Coronary artery (tissue), 2 donors: ENCODE results near the gene LIMS2.

ENCODE experiments used
- DNase-seq: peaks from one replicate; pipeline ENCODE4 v3.0.0-alpha.2; 2017; ENCODE audit warnings: low spot score
- H3K27ac ChIP-seq, 2 donors: fragments of 200-600 bp; sonication (generic); one replicate each; pipeline ENCODE4 v1.5.1; 2016 to 2019
- H3K4me3 ChIP-seq: fragments of 200-600 bp; sonication (generic); 2 replicates; pipeline ENCODE4 v1.5.1; 2016; ENCODE audit warnings: mild to moderate bottlenecking, moderate library complexity
- TF ChIP-seq, protein P1 (sequence below): fragments of 200-600 bp; sonication (generic); IDR thresholded peaks from one replicate; pipeline ENCODE4 v1.5.1; 2019; ENCODE audit warnings: antibody characterized with exemption

Gene LIMS2

DNA sequence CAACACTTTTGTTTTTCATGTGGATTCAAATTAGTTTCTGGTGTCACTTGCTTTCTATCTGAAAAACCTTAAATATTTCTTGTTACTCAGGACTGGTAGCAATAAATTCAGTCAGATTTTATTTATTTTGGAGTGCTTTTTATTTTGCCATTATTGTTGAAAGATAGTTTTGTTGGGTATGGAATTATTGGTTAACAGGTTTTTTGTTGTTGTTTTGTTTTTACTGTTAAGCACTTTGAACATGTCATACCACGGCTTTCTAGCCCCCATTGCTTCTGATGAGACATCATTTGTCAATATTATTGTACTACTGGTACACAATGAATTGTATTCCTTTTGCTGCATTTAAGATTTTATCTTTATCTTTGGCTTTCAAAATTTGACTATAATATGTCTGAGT, 13.1 kb upstream of the LIMS2 start:
- TF ChIP-seq, protein P1, sequence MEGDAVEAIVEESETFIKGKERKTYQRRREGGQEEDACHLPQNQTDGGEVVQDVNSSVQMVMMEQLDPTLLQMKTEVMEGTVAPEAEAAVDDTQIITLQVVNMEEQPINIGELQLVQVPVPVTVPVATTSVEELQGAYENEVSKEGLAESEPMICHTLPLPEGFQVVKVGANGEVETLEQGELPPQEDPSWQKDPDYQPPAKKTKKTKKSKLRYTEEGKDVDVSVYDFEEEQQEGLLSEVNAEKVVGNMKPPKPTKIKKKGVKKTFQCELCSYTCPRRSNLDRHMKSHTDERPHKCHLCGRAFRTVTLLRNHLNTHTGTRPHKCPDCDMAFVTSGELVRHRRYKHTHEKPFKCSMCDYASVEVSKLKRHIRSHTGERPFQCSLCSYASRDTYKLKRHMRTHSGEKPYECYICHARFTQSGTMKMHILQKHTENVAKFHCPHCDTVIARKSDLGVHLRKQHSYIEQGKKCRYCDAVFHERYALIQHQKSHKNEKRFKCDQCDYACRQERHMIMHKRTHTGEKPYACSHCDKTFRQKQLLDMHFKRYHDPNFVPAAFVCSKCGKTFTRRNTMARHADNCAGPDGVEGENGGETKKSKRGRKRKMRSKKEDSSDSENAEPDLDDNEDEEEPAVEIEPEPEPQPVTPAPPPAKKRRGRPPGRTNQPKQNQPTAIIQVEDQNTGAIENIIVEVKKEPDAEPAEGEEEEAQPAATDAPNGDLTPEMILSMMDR: no peak
- H3K4me3 ChIP-seq: no peak overlapping the region
- no peak for DNase-seq
- no peak overlapping the region for H3K27ac ChIP-seq

DNA sequence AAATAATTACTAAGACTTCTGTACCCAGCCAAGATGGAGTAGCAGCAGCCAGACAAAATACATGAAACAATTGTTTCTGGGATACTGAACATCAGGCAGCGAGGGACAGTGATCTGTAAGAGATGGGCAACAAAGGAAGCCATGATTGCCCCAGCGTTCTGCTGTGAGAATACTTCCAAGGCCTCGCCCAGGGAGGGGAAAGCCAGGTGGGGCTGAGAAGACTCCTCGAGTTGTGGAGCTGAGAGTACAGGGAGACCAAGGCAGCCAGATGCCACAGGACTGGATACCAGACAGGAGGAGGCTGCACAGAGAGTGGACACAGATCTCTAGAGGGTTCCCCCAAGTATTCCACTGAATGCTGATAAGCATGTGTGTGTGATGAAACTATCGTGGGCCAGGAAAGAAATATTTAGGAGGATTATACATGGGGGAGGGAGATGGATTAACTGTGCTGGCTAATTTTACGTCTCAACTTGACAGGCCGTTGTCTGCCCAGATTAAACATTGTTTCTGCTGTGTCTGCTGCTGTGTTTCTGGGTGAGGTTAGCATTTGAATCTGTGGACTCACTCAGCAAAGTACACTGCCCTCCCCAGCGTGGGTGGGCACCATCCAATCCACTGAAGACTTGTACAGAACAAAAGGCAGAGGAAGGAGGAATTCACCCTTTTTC, 10.2 kb upstream of the LIMS2 start:
- H3K4me3 ChIP-seq: no peak overlapping the region
- H3K27ac ChIP-seq: no peak overlapping the region
- no peak for DNase-seq

DNA sequence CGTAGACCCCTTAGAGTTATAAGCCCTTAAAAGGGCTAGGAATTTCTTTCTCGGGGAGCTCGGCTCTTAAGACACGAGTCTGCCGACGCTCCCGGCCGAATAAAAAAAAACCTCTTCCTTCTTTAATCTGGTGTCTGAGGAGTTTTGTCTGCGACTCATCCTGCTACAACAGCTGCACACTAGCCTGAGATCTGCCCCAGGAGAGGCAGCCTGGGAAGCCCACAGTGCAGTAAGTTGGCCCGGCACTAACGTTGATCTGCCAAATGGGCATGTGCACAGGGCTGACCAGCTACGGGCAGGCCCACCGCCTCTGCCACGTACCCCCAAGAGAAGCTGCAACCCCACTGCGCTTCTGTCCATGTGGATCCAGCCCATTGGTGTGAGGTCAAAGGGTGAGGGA, 8.4 kb upstream of the LIMS2 start:
- DNase-seq: no peak
- TF ChIP-seq, protein P1: no peak
- peak overlapping the region; percentile 59 to 70 for H3K27ac ChIP-seq
- H3K4me3 ChIP-seq: no peak overlapping the region

More for the DNA sequence above, 10.2 kb upstream of the LIMS2 start:
- TF ChIP-seq, protein P1: no peak

DNA sequence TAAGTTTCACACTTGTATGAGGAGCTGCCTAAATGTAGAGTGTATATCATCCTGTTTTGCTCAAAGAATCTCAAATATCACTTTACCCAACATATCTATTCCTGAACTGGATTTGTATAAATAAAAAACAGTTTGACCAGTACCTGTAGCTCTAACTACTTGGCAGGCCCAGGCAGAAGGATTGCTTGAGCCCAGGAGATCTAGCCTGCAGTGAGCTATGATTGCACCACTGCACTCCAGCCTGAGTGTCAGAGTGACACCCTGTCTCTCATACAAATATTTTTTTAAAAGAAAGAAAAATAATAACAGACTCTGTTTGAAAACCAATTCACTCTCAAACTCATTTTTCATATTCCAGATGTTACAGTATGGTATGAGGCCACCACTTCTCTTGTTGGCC, 7.7 kb upstream of the LIMS2 start:
- TF ChIP-seq, protein P1: no peak
- Histone ChIP-seq H3K27ac (peak overlapping the region; percentile 59 to 70), H3K4me3 (no peak overlapping the region)
- no peak for DNase-seq

DNA sequence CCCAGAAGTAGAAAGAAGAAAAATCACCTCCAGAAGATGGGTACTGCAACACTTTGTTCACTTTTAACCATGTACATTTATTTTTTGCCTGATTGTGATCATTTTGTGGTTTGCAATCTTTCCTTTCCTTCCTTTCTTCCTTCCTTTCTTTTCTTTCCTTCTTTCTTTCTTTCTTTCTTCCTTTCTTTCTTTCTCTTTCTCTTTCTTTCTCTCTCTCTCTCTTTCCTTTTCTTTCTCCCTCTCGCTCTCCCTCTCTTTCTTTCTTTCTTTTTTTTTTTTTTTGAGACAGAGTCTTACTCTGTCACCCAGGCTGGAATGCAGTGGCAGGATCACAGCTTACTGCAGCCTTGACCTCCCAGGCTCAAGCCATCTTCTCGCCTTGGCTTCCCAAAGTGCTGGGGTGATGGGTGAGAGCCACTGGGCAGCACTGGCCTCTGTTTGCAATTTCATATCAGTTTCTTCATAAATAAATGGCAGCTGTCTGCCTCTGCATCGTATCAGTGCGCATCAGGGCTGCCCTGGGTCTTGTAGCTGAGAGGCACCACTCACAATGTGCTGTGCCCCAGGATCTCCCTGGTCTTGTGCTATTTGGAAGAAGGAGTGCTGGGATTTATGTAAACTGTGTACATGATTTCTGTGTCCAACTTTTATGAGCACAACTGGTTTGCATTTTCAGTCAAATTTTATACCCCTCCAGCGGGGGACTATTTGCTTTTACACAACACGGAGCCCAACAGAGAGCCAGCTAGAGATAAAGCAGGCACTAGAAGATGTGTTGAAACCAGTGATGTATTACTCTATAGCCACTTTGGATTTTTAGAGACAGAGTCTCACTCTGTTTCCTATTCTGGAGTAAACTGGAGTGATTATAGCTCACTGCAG, 6.9 kb upstream of the LIMS2 start:
- peak; percentile 62 for DNase-seq
- TF ChIP-seq, protein P1: no peak
- Histone ChIP-seq H3K27ac (peak overlapping the region; percentile 24 to 70), H3K4me3 (no peak overlapping the region)

DNA sequence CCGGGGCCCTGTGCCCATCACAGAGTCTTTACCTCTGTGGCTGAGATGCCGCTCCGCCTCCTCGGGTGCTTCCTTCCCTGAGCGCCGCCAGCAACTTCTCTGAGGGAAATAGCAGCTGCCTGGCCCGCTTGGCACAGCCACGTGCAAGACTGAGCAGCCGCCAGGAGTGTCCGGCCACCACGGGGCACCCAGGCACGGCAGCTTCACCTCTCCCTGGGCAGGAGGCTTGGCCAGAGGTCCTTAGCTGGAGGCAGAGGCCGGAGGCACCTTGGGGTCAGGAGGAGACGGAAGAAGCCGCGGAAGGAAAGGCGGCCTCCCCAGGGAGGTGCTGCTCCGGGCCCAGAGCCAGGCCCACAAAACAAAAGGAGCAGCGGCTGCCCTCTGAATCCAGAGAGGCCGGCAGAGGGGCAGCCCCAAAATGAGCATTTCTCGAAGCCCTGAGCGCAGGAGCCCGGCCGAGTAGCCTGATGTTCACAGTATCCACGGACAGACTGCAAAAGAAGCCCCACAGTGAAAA, 6.0 kb upstream of the LIMS2 start:
- TF ChIP-seq, protein P1: no peak
- peak; percentile 74 for DNase-seq
- H3K4me3 ChIP-seq: peak overlapping the region; percentile 64
- peak overlapping the region; percentile 24 to 70 for H3K27ac ChIP-seq
